SHP77 treated with DMSO at 0.1 percent for 48 hours (cell line): ENCODE results near the gene SERPINB1.
"Not testable (repeated sequence)": the region's sequence is repeated elsewhere in the genome, so short reads cannot be mapped to it uniquely, and the experiment has no call there.

Source experiments
- DNase-seq: peaks from one replicate; lab custom pipeline; 2025; lab: John Stamatoyannopoulos, UW

The SERPINB1 gene

GRCh38 chr6:2841264-2842138 is at the start of gene SERPINB1:
Gene SERPINB1, minus strand, starts transcription at chr6:2841863. Its CDS starts 1,277 bp downstream, at chr6:2840586.
- DNase-seq, result peak; percentile 71

GRCh38 chr6:2890976-2891767 is 49.5 kb upstream of the SERPINB1 start:
- DNase-seq, result no peak

GRCh38 chr6:2885967-2886735 is 44.5 kb upstream of the SERPINB1 start:
- peak; percentile 15 for DNase-seq

- DNase-seq, result no peak
These were observed 43.1 kb upstream of the SERPINB1 start for GRCh38 chr6:2884804-2885203.

GRCh38 chr6:2883673-2884072 is 42.0 kb upstream of the SERPINB1 start:
- DNase-seq, result no peak

- no peak for DNase-seq
These were observed 39.8 kb upstream of the SERPINB1 start for GRCh38 chr6:2881423-2881822.

- not testable (repeated sequence) for DNase-seq
These were observed 38.5 kb upstream of the SERPINB1 start for GRCh38 chr6:2880156-2880555.

GRCh38 chr6:2877960-2878359 is 36.3 kb upstream of the SERPINB1 start:
- no peak for DNase-seq

- DNase-seq, result no peak
These were observed 35.6 kb upstream of the SERPINB1 start for GRCh38 chr6:2877057-2877882.

GRCh38 chr6:2876210-2877056 is 34.8 kb upstream of the SERPINB1 start:
- no peak for DNase-seq

GRCh38 chr6:2875359-2876191 is 33.9 kb upstream of the SERPINB1 start:
- no peak for DNase-seq

GRCh38 chr6:2873643-2874042 is 32.0 kb upstream of the SERPINB1 start:
- no peak for DNase-seq

- no peak for DNase-seq
These were observed 31.0 kb upstream of the SERPINB1 start for GRCh38 chr6:2872423-2873358.

GRCh38 chr6:2871953-2872352 is 30.3 kb upstream of the SERPINB1 start:
- DNase-seq, result no peak

- no peak for DNase-seq
These were observed 29.4 kb upstream of the SERPINB1 start for GRCh38 chr6:2871102-2871501.

GRCh38 chr6:2870046-2870636 is 28.5 kb upstream of the SERPINB1 start:
- no peak for DNase-seq

- DNase-seq, result no peak
These were observed 27.0 kb upstream of the SERPINB1 start for GRCh38 chr6:2868637-2869036.
